GM20431 (cell line): ENCODE data around the gene AHNAK.
"Not testable (repeated sequence)": the region's sequence is repeated elsewhere in the genome, so short reads cannot be mapped to it uniquely, and the experiment has no call there.

Experiments used
- in situ Hi-C: fragments of 300-500 bp; cut with MseI, MboI; formaldehyde crosslinking; loops from one replicate; pipeline ENCODE4 v1.15.0; 2020; ENCODE audit warnings: low sequenced_read_pairs; ENCODE audit not compliant: unreplicated experiment

AHNAK gene

GRCh38 chr11:62554387-62555167 is 8.0 kb upstream of the AHNAK start:
- in situ Hi-C loops: no loop called here

GRCh38 chr11:62553839-62554361 is 7.3 kb upstream of the AHNAK start:
- in situ Hi-C loops: no loop called here

DNA sequence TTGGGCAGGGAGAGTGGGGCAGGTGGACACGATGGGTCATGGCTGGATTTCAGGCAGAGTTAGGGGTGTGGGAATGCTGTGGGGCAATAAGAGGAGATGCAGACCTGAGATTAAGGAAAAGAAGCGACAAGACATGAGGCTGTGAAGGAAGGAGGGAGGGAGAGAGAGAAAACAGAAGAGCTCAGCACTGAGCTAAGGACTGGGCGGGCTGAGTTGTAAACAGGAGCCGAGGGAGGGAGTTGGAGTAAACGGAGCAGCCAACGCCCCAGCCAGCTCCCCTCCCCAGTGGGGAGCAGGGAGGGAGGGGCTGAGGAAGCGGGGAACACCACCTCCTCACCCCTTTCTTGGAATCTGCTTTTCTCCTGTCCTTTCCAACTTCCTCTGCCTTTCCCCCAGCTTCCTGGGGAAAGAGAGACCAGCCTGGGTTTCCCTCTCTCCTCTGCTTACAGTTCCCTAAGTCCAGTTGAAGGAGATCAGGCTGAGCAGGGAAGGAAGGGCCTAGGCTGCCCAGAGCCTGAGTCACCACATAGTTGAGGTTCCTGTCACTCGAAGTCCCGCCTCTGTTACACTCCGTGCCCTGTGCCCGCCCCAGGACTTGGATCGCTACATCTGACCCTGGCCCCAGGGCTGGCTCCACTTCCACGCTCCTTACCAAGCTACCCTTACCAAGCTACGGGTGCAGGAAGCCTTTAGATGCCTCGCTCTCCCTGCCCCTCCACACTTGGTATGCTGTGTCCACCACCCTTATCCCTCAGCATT is 6.7 kb upstream of the AHNAK start:
- in situ Hi-C loops: no loop called here

- in situ Hi-C loops: no loop called here
Observed at GRCh38 chr11:62552485-62553079, 6.0 kb upstream of the AHNAK start.

GRCh38 chr11:62550478-62550877 is 3.9 kb upstream of the AHNAK start:
- in situ Hi-C loops: not testable (repeated sequence)

DNA sequence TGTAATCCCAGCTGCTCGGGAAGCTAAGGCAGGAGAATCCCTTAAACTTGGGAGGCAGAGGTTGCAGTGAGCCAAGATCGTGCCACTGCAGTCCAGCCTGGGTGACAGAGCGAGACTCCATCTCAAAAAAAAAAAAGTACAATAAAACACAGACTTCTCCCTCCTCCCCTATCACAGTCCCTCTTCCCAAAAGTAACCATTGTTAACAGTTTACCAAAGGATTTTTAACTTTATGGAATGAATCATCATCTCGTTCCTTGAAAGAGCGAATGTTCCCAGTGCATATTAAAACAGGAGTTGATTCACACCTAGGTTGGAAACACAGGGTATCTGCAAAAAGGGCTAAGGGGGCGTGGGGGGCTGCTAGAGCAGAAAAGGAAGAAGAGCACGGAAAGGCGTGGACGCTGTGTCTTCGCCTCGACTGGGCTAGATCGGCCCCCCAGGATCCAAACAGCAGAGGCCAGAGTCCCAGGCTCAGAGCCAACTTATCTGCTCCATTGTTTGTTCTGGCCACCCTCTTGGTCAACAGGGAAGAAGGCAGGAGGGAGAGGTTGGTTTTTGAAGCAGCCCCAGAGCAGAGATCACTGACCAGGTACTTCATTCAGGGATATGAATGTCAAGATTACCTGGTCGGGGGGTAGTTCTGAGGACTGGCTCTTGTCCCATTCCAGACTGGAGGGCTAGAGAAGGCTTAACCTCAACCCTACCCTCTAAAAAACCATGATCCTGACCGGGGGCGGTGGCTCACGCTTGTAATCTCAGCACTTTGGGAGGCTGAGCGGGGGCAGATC is 2.1 kb upstream of the AHNAK start:
- in situ Hi-C loops: no loop called here

DNA sequence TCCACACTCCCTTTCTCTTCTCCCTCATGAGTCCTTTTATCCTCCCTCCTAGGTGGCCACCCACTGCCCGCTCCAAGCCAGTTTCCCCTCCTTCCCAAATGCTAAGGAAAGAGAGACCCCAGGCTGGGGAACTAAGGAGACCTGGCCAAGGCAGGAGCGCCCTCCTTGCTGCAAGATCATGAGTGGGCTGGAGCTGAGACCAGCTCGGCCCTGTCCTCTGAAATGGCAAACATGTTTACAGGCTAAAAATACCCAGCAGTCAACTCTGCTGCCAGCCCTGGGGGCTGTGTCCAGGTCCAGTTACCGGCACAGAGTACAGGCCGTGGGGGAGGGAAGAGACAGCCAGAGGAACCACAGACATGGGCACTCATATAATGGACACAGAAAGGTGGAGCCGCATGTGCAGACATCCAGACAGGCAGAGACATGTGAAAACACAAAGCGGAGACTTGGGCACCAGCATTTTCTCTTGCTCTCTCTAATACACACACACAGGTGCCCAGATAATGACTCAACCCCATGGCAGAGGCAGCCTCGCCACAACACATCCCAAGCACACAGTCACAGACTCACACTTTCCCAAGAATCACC is 1.2 kb upstream of the AHNAK start:
- in situ Hi-C loops: no loop called here

GRCh38 chr11:62546929-62547625 is 471 bp upstream of the AHNAK start:
- in situ Hi-C loops: no loop called here

GRCh38 chr11:62545437-62546243 is 966 bp downstream of the AHNAK start:
- in situ Hi-C loops: no loop called here

- in situ Hi-C loops: no loop called here
Observed at GRCh38 chr11:62544581-62545436, 1.8 kb downstream of the AHNAK start.

DNA sequence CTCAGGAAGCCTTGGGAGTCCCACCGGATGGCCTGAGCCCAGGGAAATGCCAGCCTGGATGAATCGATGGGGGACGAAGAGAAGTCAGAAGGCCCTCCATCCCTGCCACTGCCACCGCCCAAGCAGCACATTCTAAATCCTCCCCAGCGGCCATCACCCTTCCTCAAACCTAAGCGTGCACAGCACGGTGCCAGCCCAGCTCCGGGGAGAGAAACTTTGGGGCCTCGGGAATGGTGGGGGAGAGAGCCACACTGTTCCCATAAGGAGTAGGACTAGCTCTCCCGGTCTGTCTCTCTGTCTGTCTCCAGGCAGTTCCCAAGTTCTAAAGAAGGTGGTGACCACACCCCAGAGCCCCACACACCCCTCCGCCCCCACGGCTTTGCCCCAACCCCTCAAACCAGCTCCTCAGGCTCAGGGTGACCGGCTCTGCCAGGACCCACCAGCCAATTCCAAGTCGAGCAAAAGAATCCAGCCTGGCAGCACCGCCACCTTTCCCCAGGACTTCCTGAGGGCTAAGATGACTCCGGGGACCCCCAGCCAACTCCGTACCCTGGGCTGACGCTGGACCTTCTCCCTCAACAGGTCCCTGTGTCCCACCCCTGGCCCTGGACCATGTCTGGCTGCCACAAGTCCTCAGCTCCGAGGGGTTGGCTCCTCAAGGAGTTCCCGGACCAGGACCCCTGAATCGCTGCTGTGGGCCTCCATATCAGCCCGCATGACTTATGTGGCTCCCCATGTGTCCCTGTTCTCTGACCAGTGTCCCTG is 2.7 kb downstream of the AHNAK start:
- in situ Hi-C loops: no loop called here

DNA sequence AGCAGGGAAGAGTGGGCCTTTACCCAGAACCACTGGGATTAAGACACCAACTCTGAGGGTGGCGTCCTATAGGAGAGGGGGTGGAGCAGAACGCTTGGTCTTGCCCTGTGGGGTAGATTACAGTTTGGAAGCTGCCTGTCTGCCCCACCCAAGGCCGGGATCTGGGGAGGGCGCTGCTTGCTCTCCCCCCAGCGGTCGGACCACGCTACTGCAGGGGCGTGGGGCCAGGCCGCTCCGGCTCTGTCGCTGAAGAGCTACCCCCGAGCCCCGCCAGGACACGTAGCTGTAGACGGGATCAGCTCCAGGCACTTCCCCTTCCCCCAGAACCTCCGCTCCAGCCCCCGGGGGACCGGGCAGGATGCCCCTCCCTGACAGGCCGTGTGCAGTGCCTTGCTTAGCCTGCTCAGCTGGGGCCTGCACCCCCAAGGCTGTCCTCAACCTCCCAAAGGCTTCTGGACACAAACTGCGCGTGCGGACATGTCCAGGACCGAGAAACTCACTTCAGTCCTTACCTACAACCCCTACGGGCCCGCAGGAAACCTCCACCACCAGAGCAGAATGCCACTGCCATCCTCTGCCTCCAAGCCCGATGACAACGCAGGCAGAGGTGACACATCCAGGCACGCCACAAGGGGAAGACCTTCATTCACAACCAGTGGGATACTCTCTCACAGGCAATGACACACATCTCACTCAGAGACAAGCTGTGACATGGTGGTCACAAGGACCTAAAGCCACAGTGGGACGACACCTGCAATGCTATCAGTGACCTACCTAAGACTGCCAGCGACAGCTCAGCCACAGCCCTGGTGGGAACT is 3.6 kb downstream of the AHNAK start:
- in situ Hi-C loops: no loop called here

DNA sequence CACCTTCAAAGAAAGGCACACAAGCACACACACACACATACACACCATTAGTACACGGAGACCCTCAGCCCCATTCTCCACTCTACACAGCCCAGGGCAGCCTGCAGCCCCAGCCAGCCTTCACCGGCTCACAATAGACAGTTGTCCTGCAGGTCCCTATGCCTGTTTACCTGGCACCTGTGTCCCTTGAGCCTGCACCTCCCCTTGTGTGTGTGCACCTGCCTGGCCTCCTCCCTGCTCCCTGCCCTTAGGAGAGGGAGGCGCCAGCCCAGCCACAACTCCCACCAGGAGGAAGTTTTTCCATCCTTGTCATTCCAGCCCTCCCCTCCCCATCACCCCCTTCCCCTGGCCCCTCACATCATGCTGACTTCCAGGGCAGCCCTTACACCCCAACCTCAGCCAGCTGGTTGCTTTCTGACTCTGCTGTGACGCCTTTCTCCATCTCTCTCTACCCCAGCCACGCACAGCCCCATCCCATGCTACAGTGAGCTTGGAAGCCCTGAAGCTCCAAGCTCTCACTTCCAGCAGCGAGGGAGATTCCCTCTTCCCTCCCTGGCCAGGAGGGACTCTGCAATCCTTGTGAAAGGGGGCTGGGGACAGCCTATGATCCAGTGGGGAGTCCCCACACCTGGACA is 4.4 kb downstream of the AHNAK start:
- in situ Hi-C loops: no loop called here

DNA sequence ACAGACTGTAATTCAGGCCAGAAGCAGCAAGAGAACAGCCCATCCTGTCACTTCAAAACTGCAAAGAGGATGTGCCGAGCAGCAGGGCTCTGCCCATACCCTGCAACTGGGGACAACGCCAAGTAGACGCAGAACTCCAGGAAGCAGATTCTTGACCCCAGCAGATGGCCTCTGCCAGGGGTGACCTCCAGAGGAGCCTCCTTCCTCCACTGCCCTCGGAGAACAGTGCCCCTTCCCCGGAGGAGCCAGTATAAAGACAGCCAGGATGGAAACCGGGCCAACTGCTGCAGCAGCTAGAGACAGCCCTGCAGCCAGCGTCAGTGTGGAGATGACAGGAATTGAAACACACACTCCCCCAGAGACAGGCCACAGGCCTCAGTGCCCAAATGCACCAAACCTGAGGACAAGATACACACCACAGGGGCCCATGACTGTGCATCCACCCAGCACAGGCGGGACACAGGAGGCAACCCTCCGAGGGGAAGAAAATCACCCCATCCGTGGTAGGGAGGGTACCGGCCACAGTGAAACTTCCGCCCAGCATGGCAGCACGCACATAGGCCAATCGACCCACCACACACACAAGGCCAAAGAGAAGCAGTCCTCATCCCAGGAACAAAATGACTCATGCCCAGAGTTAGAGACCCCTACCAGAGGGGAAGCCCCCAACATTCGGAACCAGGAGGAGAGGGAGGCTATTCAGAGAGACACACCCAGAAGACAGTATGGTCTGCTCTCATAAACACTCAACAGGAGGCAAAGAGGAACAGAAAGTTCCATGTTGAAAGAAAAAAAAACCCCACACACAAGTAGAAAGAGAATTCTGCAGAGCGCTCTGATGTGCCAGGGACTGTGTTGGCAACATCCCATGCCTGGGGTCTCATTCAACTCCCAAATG is 5.6 kb downstream of the AHNAK start:
- in situ Hi-C loops: no loop called here
